B cell (primary cell): ENCODE measurements around the gene SLC2A9.

Source experiments
- EZH2 ChIP-seq: IDR thresholded peaks from 2 replicates; pipeline ENCODE4 v1.6.1; 2012; ENCODE audit warnings: borderline replicate concordance, low read depth, mild to moderate bottlenecking, moderate library complexity, low read length; ENCODE audit not compliant: insufficient read depth, poor library complexity, severe bottlenecking
- TF ChIP-seq, protein P1 (sequence below): fragments of 200-600 bp; IDR thresholded peaks from one replicate; pipeline ENCODE4 v1.8.0; 2022; ENCODE audit warnings: antibody characterized with exemption, mild to moderate bottlenecking

DNA sequence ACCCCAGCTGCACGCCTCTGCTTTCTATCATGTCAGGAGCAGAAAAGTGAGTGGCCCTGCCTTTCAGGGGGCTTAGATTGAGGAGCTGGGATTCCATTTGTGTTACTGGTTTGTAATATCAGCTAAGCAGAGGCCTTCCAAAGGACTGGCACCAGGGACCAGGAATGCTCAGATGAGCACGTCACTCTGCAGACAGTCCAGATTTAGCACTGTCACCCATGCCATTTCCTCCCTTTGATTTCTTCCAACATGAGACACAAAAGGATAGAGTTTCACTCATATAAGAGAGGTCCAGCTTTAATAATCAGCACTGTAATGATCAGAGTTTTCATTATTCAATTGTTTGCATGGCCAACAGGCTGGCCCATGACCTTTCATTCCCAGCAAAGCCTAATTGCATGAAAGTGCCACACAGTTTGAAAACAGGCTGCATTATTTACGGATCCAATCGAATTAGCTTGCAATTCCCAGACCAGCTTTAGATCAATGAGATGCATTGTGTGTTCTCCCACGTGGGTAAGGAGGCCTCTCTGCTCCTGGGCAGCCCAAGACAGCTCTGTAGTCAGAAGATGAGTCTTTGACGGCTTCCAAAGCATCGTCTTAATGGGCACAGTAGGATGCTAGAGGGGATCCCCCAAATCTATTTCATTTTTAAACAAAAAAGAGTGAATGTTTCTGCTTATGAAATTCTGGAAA, 9.8 kb upstream of the SLC2A9 start:
- TF ChIP-seq, protein P1, sequence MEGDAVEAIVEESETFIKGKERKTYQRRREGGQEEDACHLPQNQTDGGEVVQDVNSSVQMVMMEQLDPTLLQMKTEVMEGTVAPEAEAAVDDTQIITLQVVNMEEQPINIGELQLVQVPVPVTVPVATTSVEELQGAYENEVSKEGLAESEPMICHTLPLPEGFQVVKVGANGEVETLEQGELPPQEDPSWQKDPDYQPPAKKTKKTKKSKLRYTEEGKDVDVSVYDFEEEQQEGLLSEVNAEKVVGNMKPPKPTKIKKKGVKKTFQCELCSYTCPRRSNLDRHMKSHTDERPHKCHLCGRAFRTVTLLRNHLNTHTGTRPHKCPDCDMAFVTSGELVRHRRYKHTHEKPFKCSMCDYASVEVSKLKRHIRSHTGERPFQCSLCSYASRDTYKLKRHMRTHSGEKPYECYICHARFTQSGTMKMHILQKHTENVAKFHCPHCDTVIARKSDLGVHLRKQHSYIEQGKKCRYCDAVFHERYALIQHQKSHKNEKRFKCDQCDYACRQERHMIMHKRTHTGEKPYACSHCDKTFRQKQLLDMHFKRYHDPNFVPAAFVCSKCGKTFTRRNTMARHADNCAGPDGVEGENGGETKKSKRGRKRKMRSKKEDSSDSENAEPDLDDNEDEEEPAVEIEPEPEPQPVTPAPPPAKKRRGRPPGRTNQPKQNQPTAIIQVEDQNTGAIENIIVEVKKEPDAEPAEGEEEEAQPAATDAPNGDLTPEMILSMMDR = no peak
- TF ChIP-seq EZH2 = no peak
